ENCODE data around the gene LRRC1. TPM values are rescaled to one million over a fixed set of nuclear protein-coding genes. Genes with fewer than 3 reads are reported as not detected.

Gene LRRC1
- total and polyA plus RNA-seq, 10 of the 15 experiments (the other 5 are each of a cell fraction or from before 2014, with no cell fraction given), result 0.35 to 9.3 (median 0.63) TPM

- no peak overlapping the region for H3K27ac ChIP-seq (ENCODE audit: control insufficient read depth, insufficient read depth)
- in situ Hi-C loops (cut with MboI), result no loop called here
- no peaks in the 10 kb centered on the region; a peak in 1 of 4 replicates for H3K36me3 ChIP-seq (ENCODE audit: control insufficient read depth in 2 of 2, insufficient read depth in 2 of 2, low read length in 1 of 2)
- no peaks in the 10 kb centered on the region for H3K9me3 ChIP-seq (replicated peaks; ENCODE audit: control insufficient read depth, insufficient read depth, low read length)
- RAD21 ChIA-PET (ENCODE audit: unreplicated experiment), result no interaction called here
- H2AFZ ChIP-seq (ENCODE audit: control insufficient read depth, low read depth, low read length), result no peak overlapping the region
- H3K4me1 ChIP-seq (ENCODE audit: control insufficient read depth, insufficient read depth, low read length), result no peaks in the 10 kb centered on the region
- FAIRE-seq, result no peak
- intact Hi-C loops (cut with micrococcal nuclease; ENCODE audit: unreplicated experiment), result no loop called here
- SMC1A ChIA-PET (ENCODE audit: uncharacterized antibody, unreplicated experiment), result interaction anchor here (2.3 kb wide), 1 partner anchor 10 kb away, joined by 9 read pairs; no protein-coding TSS in a partner anchor
- no peak for ATAC-seq
- no peak overlapping the region for H3K4me2 ChIP-seq (ENCODE audit: control insufficient read depth, insufficient read depth)
- no TSS peak for BruUV-seq (replicated peaks)
- H3K4me3 ChIP-seq, result no peak overlapping the region
- H3K9ac ChIP-seq (ENCODE audit: control insufficient read depth, insufficient read depth, low read length), result no peak overlapping the region
- POLR2A ChIA-PET, result no interaction called here
- no peak for DNase-seq (ENCODE audit: low read depth, low spot score)
- CTCF ChIA-PET, result no interaction called here
- TF ChIP-seq NR2F1 (conservative IDR thresholded peaks at IDR 0.05) (no peak), MTA3 (IDR thresholded peaks at IDR 0.05; ENCODE audit: borderline replicate concordance, low read length) (no peak), KLF5 (IDR thresholded peaks at IDR 0.05; ENCODE audit: partially characterized antibody) (no peak), E2F4 (IDR thresholded peaks at IDR 0.05; ENCODE audit: low read depth, low read length) (no peak), CHD1 (IDR thresholded peaks at IDR 0.05; ENCODE audit: low read depth, low read length) (no peak), IRF4 (IDR thresholded peaks at IDR 0.05; ENCODE audit: low read depth, low read length) (no peak)
- H3K79me2 ChIP-seq (ENCODE audit: control insufficient read depth, insufficient read depth, low read length), result no peaks in the 10 kb centered on the region
- H3K27me3 ChIP-seq (replicated peaks in 1 of 2; ENCODE audit: control insufficient read depth in 2 of 2, insufficient read depth in 2 of 2, low read length in 1 of 2), result no peaks in the 10 kb centered on the region
- WGBS (ENCODE audit: insufficient coverage, insufficient replicate concordance, low lambda C conversion rate, missing lambda C conversion rate), result 32% methylated on average over 3 of the region's 3 CpGs
- H4K20me1 ChIP-seq (ENCODE audit: control insufficient read depth, insufficient read depth), result no peaks in the 10 kb centered on the region
These were observed 111.3 kb downstream of the LRRC1 start for GRCh38 chr6:53906103-53906502.

- Histone ChIP-seq H3K27ac (ENCODE audit: control insufficient read depth, insufficient read depth) (no peak overlapping the region), H3K4me1 (ENCODE audit: control insufficient read depth, insufficient read depth, low read length) (no peaks in the 10 kb centered on the region), H3K27me3 (replicated peaks in 1 of 2; ENCODE audit: control insufficient read depth in 2 of 2, insufficient read depth in 2 of 2, low read length in 1 of 2) (no peaks in the 10 kb centered on the region), H3K79me2 (ENCODE audit: control insufficient read depth, insufficient read depth, low read length) (no peaks in the 10 kb centered on the region), H3K4me3 (no peak overlapping the region), H3K4me2 (ENCODE audit: control insufficient read depth, insufficient read depth) (no peak overlapping the region), H4K20me1 (ENCODE audit: control insufficient read depth, insufficient read depth) (no peaks in the 10 kb centered on the region), H3K9ac (ENCODE audit: control insufficient read depth, insufficient read depth, low read length) (no peak overlapping the region), H3K9me3 (replicated peaks; ENCODE audit: control insufficient read depth, insufficient read depth, low read length) (no peaks in the 10 kb centered on the region), H3K36me3 (ENCODE audit: control insufficient read depth in 2 of 2, insufficient read depth in 2 of 2, low read length in 1 of 2) (no peaks in the 10 kb centered on the region; a peak in 1 of 4 replicates), H2AFZ (ENCODE audit: control insufficient read depth, low read depth, low read length) (no peak overlapping the region)
- FAIRE-seq (no peak), DNase-seq (ENCODE audit: low read depth, low spot score) (no peak), ATAC-seq (no peak)
- CTCF ChIA-PET, result no interaction called here
- RAD21 ChIA-PET (ENCODE audit: unreplicated experiment), result no interaction called here
- TF ChIP-seq TCF7 (IDR thresholded peaks at IDR 0.05; ENCODE audit: borderline replicate concordance) (no peak), JUNB (IDR thresholded peaks at IDR 0.05) (no peak), ETV6 (conservative IDR thresholded peaks at IDR 0.05 in 1 of 2, IDR thresholded peaks at IDR 0.05 in 1 of 2; ENCODE audit: borderline replicate concordance in 1 of 2, low read depth in 1 of 2) (no peak)
- intact Hi-C loops (cut with micrococcal nuclease; ENCODE audit: unreplicated experiment) (no loop called here), in situ Hi-C loops (cut with MboI) (no loop called here)
- WGBS (ENCODE audit: insufficient coverage, insufficient replicate concordance, low lambda C conversion rate, missing lambda C conversion rate), result 18% methylated on average over 3 of the region's 3 CpGs
- POLR2A ChIA-PET, result no interaction called here
- SMC1A ChIA-PET (ENCODE audit: uncharacterized antibody, unreplicated experiment), result interaction anchor here (2.3 kb wide), 1 partner anchor 10 kb away, joined by 9 read pairs; no protein-coding TSS in a partner anchor
- no TSS peak for BruUV-seq (replicated peaks)
These were observed 112.0 kb downstream of the LRRC1 start for GRCh38 chr6:53906842-53907241.

Data from GM12878 (cell line).